ENCODE results near the gene NAP1L1. TPM values are rescaled to one million over a fixed set of nuclear protein-coding genes. Genes with fewer than 3 reads are reported as not detected.
A peak's percentile ranks its signal among the peaks of the same experiment; 100 is the strongest.

NAP1L1 gene
- total RNA-seq, 2 donors from 2014 or later = 835 to 875 TPM

DNA sequence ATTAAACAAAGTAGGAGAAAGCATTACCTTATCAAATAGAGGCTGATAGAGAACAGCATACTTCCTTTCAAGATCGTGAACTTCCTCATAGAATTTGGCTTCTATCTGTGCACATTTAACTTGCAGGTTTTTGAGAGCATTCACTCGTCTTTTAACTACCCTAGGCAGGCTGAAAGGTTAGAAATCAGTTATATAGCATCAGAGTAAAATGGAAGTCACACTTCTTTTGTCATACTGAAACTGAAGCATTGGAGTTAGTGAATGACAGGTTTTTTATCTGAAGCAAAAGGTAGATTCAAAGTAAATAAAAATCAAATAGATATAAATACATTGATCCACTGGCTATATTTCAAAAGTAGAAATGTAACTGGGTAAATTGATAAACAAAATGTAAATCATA is 24.4 kb downstream of the NAP1L1 start:
- H3K36me3 Mint-ChIP-seq = peaks cover 25 to 65% of the 10 kb centered on the region in 2 donors
- peaks cover 0 to 3% of the 10 kb centered on the region in 2 donors for H3K9me3 Mint-ChIP-seq
- DNase-seq (ENCODE audit: low spot score in 2 of 2) = no peak
- H3K27ac Mint-ChIP-seq = peak overlapping the region in 1 of 2 donors; percentile 81
- no peak for ATAC-seq

DNA sequence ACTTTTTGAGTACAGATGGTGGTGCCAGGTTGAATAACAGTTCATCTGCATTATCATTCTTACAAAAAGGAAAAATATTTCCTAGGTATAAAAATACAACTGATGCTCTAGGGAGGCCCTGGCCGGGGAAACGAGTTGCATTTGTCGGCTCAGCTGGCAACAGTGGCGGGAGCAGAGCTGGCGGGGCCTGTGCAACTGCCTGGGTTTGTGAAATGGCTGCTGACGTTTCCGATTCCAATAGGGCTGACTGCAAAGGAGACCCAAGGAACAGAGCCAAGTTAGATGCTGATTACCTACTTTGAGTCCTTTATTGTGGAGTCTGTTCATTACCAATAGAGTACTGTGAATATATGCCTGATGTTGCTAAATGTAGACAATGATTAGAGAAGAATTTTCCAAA is 27.2 kb downstream of the NAP1L1 start:
- no peak for ATAC-seq
- H3K9me3 Mint-ChIP-seq = no peaks in the 10 kb centered on the region
- H3K36me3 Mint-ChIP-seq = peaks cover 11 to 50% of the 10 kb centered on the region in 2 donors
- DNase-seq (ENCODE audit: low spot score in 2 of 2) = no peak
- H3K27ac Mint-ChIP-seq = peak overlapping the region in 1 of 2 donors; percentile 54

DNA sequence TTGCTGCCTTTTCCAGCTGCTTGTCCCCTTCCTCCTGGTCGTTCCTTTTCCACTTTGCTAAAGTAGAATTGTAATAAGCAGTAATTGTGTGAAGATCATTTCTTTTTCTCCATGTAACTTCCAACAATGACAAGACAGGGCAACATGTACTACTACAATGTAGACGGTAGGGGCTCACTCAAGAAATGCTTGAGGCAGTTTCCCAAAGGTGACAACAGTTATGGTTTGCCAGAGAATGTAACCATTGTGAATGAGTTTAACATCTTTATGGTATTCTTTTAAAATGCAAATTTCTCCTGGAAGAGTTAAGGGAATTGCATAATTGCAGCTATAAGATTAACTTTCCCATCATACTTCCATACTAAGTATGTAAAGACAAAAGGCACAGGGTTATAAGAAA is 29.1 kb downstream of the NAP1L1 start:
- peaks cover 8 to 47% of the 10 kb centered on the region in 2 donors for H3K36me3 Mint-ChIP-seq
- no peak for ATAC-seq
- H3K27ac Mint-ChIP-seq = no peak overlapping the region
- no peak for DNase-seq (ENCODE audit: low spot score in 2 of 2)
- H3K9me3 Mint-ChIP-seq = no peaks in the 10 kb centered on the region

DNA sequence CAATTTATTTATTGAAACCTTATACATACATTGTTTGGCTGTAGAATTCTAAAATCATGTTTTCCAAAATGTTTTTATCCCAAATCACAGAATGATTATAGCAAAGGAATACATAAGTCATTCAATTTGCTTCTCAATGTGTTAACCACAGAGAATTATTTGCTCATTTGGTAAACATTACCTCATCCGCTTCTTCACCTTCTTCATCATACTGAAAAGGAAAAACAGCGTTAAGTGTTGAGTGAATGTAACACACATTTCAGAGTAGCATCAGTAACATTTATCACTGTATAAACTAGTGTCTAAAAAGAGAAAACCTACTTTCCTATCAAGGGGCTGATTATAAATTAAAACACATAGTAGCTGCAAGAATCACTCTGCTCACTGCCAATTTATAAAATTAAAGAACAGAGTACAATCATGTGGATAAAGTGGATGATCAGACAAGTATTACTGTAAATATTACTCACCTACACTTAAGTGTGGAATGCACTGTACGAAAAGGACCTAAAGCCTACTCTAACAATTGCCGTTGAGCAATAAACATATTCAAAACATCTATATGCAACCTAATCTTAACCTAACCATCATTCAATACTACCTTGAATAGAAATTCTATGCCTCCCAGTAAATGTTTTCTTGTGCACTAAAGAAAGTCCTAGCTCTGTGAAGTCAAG is 34.8 kb downstream of the NAP1L1 start:
- Mint-ChIP-seq H3K36me3 (peaks cover 0 to 23% of the 10 kb centered on the region in 2 donors), H3K9me3 (no peaks in the 10 kb centered on the region), H3K27ac (no peak overlapping the region)
- DNase-seq (ENCODE audit: low spot score in 2 of 2) = no peak
- peak in 1 of 2 donors; percentile 75 for ATAC-seq

DNA sequence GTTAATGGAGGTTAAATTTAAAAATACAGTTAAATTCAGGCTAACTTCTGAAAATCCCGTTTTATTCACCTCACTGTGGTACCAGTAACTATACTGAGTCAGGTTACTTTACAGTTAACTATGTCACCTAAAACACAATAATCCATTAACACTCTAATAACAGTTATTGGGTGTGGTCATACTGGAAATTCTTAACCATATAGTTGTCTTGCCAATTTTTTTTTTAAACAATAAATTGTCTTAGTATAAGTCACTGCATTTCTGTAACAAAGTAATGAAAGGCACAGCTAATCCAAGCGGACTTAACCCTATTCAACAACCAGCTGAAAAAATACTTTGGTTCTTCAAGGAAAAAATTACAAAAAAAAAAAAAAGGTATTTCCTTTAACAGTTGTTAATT is 36.7 kb downstream of the NAP1L1 start:
- no peaks in the 10 kb centered on the region for H3K9me3 Mint-ChIP-seq
- H3K36me3 Mint-ChIP-seq = peaks cover 0 to 12% of the 10 kb centered on the region in 2 donors

DNA sequence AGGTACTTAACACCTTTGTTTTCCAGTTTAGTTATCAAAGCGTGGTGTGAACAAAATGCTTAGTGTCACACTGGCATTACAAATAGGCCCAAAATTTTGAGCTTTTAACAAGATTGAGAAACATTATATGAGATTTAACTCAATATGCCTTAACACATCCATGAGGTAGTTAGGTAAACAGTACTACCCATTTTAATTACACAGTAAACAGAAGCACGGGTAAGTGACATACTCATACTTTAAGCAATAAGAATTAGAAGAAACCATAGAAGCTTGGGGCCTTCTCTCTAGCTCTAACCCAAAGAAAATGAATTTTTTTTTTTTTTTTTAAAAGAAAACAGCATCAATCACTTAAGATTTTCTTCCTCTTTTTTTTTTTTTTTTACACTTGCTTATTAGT is 37.4 kb downstream of the NAP1L1 start:
- Mint-ChIP-seq H3K9me3 (no peaks in the 10 kb centered on the region), H3K27ac (peak overlapping the region in 1 of 2 donors; percentile 40), H3K36me3 (peaks cover 0 to 11% of the 10 kb centered on the region in 2 donors)
- ATAC-seq = no peak
- no peak for DNase-seq (ENCODE audit: low spot score in 2 of 2)

More for the DNA sequence above, 36.7 kb downstream of the NAP1L1 start:
- no peak for DNase-seq (ENCODE audit: low spot score in 2 of 2)
- no peak overlapping the region for H3K27ac Mint-ChIP-seq
- no peak for ATAC-seq

DNA sequence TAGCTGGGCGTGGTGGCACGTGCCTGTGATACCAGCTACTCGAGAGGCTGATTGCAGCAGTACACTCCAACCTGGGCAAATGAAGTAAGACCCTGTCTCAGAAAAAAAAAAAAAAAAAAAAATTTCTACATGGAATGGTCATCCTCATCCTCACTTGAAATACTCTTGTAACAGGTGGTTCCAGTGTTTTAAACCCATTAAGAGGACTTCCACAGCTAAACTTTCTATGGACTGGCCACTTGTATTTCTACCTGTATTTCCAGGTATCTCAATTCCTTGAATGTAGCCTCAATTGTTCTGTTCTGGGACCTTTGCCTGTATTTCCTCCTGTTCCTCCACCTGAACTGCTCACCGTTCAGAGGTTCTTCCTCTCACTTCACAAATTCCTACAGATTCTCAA is 41.1 kb downstream of the NAP1L1 start:
- DNase-seq (ENCODE audit: low spot score in 2 of 2) (no peak), ATAC-seq (no peak)
- H3K27ac Mint-ChIP-seq = no peak overlapping the region
- H3K9me3 Mint-ChIP-seq = no peaks in the 10 kb centered on the region
- H3K36me3 Mint-ChIP-seq = peaks cover 0 to under 1% of the 10 kb centered on the region in 2 donors

DNA sequence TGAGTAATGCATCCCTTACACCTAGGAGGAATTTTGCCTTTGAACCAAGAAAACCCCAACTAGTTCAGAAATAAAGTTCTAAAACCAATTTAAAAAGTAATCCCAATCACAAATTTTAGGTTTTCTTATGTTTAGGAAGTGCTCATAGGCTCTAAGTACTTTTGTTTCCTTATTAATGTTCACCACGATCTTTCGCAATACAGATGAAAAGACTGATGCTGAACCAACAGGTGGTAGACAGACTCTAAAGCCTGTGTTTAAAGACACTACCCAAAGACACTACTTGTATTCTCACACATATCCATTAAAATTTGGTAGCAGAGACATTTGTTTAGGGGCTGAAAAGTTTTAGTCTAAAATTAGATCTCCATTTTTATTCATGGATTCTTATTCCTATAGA is 42.3 kb downstream of the NAP1L1 start:
- no peak for ATAC-seq
- Mint-ChIP-seq H3K27ac (no peak overlapping the region), H3K9me3 (no peaks in the 10 kb centered on the region)

DNA sequence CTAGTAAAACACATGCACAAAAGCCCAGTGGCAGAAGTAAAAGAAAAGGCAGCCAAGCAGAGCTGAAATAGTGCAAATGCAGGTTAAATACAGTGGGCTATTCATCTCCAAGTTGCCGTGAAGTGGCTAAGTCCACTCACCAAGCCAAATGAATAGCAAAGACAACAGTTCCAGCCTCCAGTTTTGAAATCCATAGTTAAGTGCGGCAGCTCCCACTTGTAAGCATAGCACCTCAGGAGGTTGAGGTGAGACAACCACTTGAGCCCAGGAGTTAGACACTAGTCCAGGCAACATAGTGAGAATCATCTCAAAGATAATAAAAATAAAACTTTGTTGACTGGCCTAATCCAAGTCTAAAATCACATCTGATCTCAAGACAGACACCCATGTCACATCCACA is 43.1 kb downstream of the NAP1L1 start:
- Mint-ChIP-seq H3K36me3 (no peaks in the 10 kb centered on the region), H3K9me3 (no peaks in the 10 kb centered on the region), H3K27ac (no peak overlapping the region)
- DNase-seq (ENCODE audit: low spot score in 2 of 2) (no peak), ATAC-seq (no peak)

More for the DNA sequence above, 42.3 kb downstream of the NAP1L1 start:
- no peaks in the 10 kb centered on the region for H3K36me3 Mint-ChIP-seq
- no peak for DNase-seq (ENCODE audit: low spot score in 2 of 2)

DNA sequence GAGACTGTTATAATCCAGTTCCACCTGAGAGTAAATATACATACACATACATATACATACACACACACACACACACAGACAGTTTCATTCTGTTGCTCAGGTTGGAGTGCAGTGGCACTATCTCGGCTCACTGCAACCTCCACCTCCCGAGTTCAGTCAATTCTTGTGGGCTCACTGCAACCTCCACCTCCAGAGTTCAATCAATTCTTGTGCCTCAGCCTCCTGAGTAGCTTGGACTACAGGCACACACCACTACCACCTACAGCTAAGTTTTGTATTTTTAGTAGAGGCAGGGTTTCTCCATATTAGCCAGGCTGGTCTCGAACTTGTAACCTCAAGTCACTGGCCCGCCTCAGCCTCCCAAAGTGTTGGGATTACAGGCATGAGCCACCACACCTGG is 44.0 kb downstream of the NAP1L1 start:
- ATAC-seq = peak in 1 of 2 donors; percentile 17
- peak overlapping the region in 1 of 2 donors; percentile 40 for H3K27ac Mint-ChIP-seq
- H3K36me3 Mint-ChIP-seq = no peaks in the 10 kb centered on the region
- no peak for DNase-seq (ENCODE audit: low spot score in 2 of 2)
- no peaks in the 10 kb centered on the region for H3K9me3 Mint-ChIP-seq

DNA sequence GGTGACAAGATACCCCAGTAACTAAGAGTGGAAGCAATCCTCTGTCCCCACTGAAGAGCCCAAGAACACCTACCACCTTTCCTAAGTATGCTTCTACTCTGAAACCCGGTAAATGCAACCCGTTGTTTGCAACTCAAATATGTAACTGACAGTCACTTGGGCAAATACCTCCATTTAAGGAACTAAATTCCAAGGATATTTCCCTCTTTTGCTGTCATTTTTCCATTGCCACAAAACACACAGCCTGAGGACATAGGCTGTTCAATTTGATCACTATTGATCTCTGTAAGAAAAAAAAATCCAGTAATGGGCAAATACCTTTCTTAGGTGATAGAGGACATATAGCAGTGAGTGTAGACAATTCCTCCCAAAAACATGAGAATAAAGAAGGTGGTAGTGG is 46.3 kb downstream of the NAP1L1 start:
- no peak for ATAC-seq
- no peaks in the 10 kb centered on the region for H3K36me3 Mint-ChIP-seq
- H3K9me3 Mint-ChIP-seq = no peaks in the 10 kb centered on the region
- H3K27ac Mint-ChIP-seq = no peak overlapping the region
- DNase-seq (ENCODE audit: low spot score in 2 of 2) = no peak

DNA sequence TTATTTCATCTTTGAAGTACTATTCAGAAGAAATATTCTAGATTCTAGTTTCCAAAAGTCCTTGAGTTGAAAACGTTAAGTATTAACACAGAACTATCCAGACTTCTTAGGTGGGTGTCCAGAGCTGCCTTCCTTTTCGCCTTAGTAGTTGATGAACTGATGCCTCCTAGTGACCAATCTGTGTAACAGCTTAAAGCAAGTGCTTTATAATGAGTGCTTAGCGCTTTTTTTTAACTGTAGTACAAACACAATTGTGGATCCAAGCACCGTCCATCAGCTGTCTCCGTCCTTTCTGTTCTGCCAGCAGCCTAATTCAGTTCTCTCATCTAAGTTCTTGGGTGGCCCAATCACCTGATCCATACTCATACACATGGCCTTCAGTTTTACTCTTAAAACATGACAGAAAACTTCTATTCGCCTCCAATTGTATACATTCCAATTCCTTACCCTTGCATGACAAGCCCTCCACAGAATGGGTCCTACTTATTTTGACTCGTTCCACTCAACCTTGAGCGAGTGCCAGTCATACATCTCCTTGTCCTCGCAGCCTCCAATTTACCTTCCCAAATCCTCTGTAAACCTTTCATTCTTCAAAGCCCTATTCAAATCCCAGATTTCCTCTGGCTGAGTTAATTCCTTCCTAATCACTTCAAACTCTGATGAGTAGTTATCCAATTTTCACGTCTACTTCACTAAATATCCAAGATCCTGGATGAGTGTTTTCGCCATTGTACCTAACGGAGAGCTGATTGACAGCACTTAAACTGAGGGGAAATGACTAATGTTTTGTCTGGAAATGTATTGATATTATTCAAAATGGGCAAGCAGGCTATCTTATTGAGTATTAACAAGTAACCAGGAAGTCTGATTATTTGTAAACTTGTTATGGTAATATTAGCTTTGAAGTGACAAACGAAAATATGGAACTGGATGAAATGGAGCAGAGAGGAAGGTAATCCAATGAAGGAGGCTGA is 47.1 kb downstream of the NAP1L1 start:
- peaks cover 0 to 3% of the 10 kb centered on the region in 2 donors for H3K36me3 Mint-ChIP-seq
- DNase-seq (ENCODE audit: low spot score in 2 of 2) (no peak), ATAC-seq (peak; percentile 58)
- H3K27ac Mint-ChIP-seq = peak overlapping the region in 1 of 2 donors; percentile 16
- no peaks in the 10 kb centered on the region for H3K9me3 Mint-ChIP-seq

DNA sequence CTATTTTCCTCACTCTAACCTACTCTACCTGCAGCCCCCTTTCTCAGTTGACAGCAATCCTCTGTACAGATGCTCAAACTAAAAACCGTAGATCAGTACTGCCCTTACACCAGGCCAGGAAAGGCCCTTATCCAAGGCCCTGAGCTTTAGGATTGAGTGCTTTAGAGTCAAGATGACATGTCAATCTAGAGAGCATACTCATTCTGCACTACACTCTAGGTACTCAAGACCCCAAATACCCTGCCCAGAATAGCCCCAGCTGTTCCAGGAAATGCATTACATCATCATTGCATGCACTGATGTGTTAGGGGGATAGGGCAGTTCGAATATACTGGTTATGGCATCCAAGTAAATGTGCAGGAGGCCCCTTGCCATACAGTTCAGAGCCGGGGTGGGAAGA is 49.4 kb downstream of the NAP1L1 start:
- Mint-ChIP-seq H3K27ac (no peak overlapping the region), H3K36me3 (peaks cover 0 to 16% of the 10 kb centered on the region in 2 donors), H3K9me3 (no peaks in the 10 kb centered on the region)
- DNase-seq (ENCODE audit: low spot score in 2 of 2) (no peak), ATAC-seq (no peak)

DNA sequence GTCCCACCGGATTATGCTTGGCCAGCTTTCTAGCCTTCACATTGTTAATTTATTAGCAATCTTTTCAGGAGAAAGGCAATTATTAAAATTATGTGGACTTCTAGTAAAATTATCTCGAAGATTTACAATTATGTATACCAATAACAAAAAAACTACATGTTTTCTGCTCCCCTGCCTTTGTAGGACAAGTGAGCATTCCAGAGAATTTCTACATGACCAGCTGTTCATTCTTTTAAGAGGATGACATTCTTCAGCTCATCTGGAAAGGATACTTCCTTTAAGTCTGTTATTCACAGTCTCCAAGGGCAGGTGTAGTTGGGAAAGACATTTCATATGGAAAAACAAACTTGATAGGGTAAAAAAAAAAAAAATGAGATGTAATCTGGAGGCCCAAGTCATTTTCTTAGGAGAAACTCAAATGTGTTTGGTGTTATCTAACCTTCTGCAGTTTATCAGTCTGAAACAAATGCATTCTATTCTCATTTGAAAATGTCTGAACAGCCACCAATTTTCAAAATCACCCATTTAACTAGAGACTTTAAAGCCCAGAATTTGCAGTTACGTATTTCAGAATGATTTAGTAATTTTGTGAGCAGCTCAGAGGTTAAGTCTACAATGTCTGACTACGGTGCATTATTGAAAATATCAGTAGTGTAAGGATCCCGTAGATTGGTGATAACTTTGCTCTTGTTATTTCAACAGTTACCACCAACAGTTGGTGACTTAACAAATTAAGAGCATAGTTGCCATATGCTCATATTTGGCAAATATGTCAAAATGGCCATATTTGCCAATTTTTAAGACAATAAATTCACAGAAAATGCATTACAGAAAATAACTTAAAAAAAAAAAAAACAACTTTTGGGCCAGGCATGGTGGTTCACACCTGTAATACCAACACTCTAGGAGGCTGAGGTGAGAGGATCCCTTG is 51.1 kb downstream of the NAP1L1 start:
- Mint-ChIP-seq H3K36me3 (peaks cover 0 to 26% of the 10 kb centered on the region in 2 donors), H3K9me3 (no peaks in the 10 kb centered on the region), H3K27ac (peak overlapping the region in 1 of 2 donors; percentile 100)
- no peak for ATAC-seq
- DNase-seq (ENCODE audit: low spot score in 2 of 2) = no peak

DNA sequence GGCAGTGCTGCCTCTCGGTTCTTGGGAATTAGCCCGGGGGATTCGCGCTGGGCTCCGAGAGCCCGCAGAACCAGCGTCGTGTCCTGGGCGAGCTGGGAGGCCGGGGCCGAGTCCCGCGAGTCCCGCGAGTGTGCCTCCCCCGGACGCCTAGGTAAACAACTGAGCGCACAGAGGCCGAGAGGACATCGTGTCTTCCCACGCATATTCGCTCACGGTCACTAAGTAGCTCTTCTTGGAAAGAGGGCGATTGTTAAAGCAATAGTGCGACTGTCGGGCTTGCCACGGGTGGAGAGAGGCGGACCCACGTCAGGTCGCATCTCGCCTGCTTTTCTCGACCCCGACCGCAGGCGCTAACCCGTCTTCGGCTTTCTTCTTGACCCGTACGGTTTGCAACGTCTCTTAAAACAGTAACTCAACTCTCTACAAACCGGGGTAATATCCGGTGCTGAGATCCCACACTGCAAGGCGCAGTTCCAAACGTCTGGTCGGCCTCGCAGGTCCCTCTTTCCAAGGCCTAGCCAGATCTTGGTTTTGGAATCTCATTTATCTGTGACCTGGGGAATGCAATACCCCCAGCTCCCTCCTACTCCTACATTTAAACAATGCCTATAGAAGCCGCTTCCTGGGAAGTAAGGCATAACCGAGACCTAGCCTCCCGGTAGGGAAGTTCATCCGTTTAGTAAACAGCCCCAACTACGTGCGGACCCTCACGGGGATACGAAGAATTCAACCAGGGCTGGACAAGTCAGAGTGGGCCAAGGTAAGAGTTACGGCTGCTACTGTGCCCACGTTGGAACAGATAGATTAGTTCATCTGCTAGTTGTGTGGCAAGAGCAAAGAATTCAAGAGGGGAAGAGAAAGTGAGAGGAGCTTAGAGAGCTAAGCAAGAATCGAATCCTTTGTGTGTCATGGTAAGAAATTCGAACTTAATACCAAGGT is 52.2 kb downstream of the NAP1L1 start:
- ATAC-seq (peak; percentile 4 to 32), DNase-seq (ENCODE audit: low spot score in 2 of 2) (peak; percentile 45 to 67)
- Mint-ChIP-seq H3K27ac (peak overlapping the region; percentile 98 to 100), H3K36me3 (peaks cover 0 to 26% of the 10 kb centered on the region in 2 donors), H3K9me3 (no peaks in the 10 kb centered on the region)
